Dermis microvascular lymphatic vessel endothelial cell (primary cell): ENCODE measurements around the gene OR8D4. TPM values are rescaled to one million over a fixed set of nuclear protein-coding genes. Genes with fewer than 3 reads are reported as not detected.
"Not testable (repeated sequence)": the region's sequence is repeated elsewhere in the genome, so short reads cannot be mapped to it uniquely, and the experiment has no call there.

Experiments
- DNase-seq, 2 donors: peaks; one replicate each; pipeline versions ENCODE4 v3.0.0 to v3.0.0-alpha.2; 2010; ENCODE audit warnings: low read depth in 2 of 2
- total RNA-seq: library from RNA; depleted of rRNA; stranded (reverse); fragments of >200 nt; gene quantifications from 2 replicates; pipeline ENCODE4 v1.2.1, GENCODE V29; 2014

OR8D4 gene
- not detected in 2 replicates for total RNA-seq

DNA sequence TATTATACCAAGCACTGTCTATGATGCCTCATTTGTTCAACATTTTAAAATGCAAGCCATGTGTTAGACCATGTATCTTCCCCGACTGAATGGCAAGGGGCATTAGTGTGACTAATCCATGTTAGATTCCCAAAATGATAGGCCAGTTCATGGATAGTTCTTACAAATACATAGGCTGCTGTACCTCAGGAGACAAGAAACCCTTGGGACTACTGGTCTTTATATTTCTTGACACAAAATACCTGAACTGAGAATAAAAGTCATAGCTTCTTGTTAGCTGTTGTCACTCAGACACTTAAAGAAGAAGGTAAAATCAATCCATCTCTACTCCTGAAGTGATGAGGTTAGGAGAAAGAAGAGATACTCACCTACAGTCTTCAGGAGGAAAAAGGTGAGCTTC, at the start of gene OR8D4:
OR8D4 (plus strand) TSS at position 301 of the 400 bp plus-strand sequence. CDS start 4,265 bp downstream, outside the sequence.
- no peak for DNase-seq

DNA sequence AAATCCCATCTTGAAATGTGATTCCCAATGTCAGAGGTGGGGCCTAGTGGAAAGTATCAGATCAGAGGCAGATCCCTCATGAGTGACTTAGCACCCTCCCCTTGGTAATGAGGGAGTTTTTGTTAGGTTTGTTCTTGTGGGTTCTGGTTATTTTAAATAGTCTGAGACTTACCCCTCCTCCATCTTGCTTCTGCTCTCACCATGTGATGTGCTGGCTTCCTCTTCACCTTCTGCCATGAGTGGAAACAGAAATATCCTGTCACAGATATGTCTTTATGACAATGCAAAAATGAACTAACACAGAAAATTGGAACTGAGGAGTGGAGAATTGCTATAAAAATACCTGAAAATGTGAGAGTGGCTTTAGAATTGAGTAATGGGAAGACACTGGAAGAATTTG, 49.6 kb upstream of the OR8D4 start:
- no peak for DNase-seq

DNA sequence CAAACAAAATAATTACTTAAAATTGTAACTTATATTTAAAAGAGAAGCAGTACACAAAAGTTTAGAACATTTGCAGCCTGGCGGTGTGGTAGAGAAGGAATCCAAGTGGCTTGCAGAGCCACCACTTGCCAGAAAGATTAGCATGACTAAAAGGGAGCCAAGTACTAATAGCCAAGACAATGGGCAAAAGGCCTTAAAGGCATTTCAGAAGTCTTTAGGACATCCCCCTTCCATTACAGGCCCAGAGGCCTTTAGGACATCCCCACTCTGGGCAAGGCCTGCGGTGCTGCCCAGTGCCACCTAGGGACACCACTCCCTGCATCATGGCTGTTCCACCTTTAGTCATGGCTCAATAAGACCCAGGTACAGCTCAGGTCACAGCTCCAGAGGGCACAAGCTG, 48.9 kb upstream of the OR8D4 start:
- DNase-seq: no peak

DNA sequence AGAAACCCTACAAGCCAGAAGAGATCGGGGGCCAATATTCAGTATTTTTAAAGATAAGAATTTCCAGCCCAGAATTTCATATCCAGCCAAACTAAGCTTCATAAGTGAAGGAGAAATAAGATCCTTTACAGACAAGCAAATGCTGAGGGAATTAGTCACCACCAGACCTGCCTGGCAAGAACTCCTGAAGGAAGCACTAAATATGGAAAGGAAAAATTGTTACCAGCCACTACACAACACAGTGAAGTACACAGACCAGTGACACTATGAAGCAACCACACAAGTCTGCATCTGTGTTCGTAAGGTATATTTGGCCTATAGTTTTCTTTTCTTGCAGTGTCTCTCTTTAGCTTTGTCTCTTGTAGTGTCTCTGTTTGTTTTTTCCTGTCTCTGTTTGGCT, 45.5 kb upstream of the OR8D4 start:
- DNase-seq: no peak

DNA sequence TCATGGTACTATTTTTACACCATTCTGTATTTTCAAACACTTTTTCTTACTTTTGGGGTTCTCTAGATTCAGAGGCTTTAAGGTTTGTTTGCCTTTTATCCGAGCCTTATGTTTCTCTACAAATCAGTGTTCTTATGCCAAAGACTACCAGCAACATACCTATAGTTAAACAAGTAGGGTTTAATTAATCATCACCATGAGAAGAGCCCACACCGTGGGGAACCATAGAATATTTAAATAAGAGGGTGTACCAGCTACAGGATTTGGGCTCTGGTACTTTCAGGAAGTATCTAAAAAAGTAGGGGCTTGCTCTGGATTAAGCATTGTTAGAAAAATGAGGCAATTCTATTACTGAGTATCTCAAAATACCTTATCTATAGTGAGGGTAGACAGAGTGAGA, 42.2 kb upstream of the OR8D4 start:
- DNase-seq: no peak

DNA sequence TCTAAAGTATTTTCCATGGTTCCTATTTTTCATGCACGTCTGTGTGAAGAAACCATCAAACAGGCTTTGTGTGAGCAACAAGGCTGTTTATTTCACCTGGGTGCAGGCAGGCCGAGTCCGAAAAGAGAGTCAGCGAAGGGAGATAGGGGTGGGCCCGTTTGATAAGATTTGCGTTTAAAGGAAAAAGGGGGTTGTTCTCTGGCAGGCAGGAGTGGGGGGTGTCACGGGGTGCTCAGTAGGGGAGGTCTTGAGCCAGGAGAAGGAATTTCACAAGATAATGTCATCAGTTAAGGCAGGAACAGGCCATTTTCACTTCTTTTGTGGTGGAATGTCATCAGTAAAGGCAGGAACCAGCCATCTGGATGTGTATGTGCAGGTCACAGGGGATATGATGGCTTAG, 36.7 kb upstream of the OR8D4 start:
- DNase-seq: not testable (repeated sequence)

DNA sequence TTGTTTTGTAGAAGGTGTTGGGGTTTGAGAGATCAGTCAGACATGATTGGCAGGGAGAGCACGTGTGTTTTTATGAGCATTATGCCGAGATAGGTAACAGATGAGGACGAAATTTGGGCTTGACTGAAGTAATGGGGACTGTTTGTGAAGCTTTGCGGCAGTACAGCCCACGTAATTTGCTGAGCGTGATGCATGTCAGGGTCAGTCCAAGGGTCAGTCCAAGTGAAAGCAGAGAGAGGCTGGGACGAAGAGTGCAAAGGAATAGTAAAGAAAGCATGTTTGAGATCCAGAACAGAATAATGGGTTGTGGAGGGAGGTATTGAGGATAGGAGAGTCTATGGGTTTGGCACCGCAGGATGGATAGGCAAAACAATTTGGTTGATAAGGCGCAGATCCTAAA, 34.2 kb upstream of the OR8D4 start:
- not testable (repeated sequence) for DNase-seq

DNA sequence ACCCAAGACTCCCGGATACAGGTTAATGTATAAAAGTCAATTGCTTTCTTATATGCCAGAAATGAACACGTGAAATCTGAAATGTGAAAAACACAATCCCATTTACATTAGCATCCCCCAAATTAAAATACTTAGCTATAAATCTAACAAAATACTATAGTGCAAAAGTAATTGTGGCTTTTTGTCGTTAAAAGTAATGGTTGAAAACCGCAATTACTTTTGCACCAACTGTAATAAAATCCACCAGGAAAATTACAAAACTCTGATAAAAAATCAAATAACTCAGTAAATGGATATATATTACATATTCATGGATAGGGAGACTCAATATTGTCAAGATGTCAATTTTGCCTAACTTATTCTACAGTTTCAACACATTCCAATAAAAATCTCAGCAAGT, 21.1 kb upstream of the OR8D4 start:
- no peak for DNase-seq

DNA sequence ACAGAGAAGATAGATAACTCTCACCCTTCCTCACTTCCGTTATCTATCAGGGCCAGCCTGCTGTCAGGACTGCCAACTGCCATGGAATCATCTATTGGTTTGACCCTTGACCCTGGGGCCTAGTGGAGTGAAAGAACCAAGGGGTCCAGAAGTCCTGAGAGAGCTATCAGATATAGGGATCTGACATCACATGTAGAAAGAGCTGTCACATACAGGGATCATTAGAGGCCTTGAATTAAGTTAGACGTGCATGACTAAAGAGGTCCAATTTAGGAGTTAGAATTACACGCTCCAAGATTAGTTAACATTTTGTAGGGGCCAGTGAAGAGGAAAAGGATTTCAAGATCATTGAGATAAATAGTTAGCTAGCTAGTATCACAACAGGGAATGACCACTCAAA, 16.4 kb upstream of the OR8D4 start, which contains the start of gene TMEM225:
TMEM225 (minus strand) TSS at position 101 of the 400 bp plus-strand sequence. CDS start 245 bp downstream, outside the sequence.
- no peak for DNase-seq

DNA sequence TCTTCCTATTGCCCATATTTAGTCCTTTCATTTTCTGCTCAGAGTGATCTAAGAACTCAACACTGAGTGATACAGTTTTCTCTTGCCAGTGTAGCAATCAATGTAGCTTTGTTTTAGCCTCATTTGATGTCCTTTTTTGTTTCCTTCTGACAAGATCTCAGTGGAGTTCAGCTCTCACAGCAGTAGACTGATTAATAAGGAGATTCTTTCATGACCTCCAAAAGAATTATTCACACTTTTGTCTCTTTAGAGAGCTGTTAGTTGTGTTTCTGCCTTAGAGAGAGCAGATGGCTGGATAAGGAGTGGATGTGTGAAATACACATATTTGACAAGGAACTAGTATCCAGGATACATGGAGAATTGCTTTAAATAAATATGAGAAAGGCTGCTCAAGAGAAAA, 9.9 kb upstream of the OR8D4 start:
- DNase-seq: no peak

DNA sequence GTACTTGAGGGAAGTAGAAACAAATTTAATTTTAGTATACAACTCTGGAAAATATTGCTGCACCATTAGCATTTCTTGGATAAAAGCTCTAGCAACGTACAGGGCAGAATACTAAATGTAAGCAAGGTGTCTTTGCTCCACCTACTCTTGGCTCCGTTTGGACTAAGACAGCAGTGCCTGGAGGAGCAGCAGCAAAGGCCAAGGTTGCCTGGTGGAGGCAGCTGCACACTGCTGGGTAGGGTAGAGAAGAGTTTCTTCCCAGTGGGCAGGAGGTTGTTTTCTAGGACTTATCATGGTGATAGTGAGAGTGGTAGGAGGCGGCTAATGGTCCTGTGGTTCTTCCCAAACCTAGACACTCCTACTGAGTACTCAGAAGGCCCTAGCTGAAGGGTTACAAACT, 2.2 kb upstream of the OR8D4 start:
- DNase-seq: no peak

DNA sequence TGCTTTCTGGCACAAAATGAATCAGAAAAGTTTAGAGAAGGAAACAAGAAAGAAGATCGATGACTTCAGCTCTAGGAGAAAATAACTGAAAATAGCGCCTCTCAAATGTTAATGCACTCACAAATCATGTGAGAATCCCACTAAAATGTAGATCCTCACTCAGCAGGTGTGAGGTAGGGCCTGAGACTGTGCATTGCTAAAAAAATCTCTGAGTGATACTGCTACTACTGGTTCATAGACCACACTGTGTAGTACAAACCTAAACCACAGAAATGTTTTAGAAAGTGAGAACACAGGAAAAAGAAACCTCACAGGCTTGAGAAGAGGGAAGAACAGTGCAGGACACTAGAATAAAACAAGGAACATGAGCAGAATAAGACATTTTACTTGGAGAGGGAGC, 2.0 kb downstream of the OR8D4 start:
- DNase-seq: no peak

DNA sequence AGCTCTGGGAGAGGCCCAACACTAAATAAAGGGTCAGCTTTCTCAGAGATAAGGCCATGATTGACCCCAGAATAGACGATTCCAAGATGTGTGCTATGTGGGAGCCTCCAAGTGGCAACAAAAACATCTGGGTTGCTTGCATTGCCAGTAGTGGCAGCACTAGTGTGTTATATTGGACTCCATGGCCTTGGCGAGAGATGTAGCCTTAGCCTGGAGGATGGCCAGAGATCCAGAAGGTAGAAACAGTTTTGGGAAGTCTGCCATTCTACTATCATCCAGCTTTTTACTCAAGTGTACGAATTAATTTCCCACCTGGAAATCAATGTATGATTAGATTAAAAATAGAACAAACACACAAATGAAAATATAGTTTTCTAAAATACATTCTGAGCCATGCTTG, 3.0 kb downstream of the OR8D4 start:
- no peak for DNase-seq

DNA sequence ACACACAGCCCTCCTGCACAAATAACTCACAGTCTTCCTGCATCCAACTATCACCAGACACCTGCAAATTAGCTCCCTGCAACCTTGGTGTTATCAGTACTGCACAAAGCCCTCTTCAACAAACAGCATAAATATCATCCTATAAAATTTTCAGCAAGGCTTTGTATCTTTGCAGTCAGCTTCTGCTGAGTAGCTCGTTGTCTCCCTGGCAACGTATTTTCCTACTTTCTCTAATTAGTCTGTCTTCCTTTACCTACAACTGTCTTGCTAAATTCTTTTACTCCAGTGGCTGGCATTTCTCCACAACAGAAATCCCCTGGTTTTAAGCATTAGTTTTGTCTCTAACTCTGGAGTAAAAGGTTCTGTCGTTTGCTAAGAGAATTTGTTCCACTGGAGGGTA, 3.9 kb downstream of the OR8D4 start:
- DNase-seq: no peak

DNA sequence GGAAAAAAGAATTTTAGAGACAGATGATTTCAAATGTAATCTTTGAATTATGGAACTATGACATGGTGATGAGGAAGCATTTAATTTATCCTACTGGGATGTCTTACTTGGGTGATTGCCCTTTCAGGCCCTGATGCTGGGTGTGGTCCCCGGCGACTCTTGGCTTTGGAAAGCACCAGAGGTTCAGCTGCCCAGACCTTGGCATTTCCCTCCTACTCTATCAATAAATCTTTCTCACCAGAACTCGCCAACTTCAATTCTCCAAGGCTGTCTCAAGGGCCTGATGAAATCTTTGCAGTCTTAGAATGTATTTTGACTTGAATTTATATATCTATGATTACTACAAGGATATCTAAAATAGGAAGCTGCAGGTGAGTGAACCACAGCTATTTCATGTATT, 19.0 kb downstream of the OR8D4 start:
- DNase-seq: no peak

DNA sequence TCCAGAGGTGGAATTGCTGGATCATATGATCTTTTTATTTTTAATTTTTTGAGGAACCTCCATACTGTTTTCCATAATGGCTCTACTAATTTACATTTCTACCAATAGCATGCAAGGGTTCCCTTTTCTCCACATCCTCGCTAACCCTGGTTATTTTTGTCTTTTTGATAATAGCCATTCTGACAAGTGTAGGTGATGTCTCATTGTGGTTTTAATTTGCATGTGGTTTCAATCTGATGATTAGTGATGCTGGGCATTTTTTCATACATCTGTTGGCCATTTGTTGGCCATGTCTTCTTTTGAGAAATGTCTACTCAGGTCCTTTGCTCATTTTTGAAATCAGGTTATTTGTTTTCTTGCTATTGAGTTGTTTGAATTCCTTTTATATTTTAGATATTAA, 22.1 kb downstream of the OR8D4 start:
- DNase-seq: no peak

DNA sequence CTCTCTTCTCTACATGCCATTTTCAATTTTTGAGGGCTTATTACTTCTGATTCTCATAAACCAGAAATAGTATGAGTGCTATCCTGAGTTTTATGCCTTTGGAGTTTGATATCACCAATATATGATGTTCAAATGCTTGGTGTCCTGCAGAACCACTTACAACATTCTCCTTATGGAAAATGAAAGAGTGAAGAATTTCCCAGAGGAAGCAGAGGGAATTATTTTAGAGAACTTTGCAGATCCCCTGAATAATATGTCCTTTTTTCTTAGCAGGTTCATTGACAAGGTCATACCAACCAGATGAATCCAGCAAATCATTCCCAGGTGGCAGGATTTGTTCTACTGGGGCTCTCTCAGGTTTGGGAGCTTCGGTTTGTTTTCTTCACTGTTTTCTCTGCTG, 37.4 kb downstream of the OR8D4 start, which contains the start of gene OR4D5:
OR4D5 (plus strand) TSS at position 301 of the 400 bp plus-strand sequence; CDS start at position 301, 0 bp downstream.
- DNase-seq: no peak

DNA sequence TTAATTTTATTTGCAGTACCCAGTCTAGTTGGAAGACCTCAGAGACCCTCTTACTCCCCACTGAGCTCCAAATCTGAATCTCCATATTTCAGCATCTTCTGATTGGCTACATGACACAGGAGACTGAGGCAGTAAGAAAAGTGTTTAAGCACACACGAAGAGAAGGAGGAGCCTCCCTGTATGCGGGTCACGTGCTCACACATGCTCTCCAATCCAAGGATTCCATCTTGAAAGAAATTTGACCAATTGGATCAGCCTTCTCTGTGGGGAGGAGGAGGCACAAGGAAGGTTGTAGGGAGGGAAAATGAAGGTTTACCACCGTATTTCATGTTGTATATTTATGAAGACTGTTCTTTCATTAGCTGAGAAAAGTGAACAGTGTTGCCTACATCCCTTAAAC, 40.4 kb downstream of the OR8D4 start:
- no peak for DNase-seq

DNA sequence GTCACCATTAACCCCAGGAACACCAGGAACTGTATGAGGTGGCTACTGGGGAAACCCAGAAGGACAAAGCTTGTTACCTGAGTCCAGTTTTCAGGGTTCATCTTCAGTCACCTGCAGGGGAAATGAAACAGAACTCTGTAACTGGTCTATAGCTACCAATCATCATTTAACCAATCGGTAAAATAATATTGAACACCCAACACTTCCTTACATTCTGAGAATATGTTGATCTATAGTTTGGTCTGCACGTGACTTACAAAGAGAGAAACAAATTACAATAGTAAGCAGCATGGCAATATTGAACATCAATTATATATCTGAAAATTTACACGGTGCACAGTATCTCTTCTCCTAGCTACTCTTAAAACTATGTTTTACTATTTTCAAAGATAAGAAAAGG, 41.8 kb downstream of the OR8D4 start, which contains the start of gene OR6T1:
OR6T1 (minus strand) TSS at position 101 of the 400 bp plus-strand sequence; CDS start at position 101, 0 bp downstream.
- no peak for DNase-seq

DNA sequence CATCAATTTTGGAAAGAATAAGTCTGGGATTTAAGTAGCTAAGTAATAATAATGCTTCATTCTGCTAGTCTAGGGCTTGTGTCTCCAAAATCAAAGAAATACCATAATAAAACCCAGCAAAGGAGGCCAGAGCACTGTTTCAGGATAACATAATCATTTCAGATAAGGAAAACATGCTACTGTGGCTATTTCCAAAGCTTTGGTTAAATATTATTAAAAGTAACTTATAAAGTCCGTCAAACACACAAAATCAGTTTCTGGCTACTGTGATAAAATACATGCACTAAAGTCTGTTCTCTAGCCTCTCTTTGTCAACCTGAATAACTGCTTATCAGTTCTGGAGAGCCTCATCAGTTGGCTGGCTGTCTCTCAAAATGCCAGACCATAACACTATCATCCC, 43.2 kb downstream of the OR8D4 start:
- no peak for DNase-seq

DNA sequence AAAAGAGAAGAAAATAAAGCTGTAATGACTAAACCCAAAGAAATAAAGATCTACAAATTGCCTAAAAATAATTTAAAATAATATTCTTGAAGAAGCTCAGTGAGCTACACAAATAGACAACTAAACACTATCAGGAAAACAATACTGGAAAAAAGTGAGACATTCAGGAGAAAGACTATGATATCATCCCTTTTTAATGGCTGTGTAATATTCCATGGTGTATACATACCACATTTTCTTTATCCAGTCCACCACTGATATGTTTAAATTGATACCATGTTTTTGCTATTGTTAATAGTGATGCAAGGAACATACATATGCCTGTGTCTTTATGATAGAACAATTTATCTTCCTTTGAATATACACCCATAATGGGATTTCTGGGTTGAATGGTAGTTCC, 54.8 kb downstream of the OR8D4 start:
- DNase-seq: no peak
